ENCODE measurements around the gene NABP1.

DNA sequence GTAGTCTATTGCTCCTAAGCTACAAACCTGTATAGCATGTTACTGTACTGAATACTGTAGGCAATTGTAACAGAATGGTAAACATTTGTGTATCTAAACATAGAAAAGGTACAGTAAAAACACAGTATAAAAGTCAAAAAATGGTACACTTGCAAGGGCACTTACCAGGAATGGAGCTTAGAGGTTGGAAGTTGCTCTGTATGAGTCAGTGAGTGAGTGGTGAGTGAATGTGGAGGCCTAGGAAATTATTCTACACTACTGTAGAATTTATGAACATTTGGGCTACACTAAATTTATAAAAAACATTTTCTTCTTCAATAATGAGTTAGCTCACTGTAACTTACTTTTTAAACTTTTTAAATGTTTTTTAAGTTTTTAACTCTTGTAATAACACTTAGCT, 19.0 kb downstream of the NABP1 start:
- TF ChIP-seq, protein P1, sequence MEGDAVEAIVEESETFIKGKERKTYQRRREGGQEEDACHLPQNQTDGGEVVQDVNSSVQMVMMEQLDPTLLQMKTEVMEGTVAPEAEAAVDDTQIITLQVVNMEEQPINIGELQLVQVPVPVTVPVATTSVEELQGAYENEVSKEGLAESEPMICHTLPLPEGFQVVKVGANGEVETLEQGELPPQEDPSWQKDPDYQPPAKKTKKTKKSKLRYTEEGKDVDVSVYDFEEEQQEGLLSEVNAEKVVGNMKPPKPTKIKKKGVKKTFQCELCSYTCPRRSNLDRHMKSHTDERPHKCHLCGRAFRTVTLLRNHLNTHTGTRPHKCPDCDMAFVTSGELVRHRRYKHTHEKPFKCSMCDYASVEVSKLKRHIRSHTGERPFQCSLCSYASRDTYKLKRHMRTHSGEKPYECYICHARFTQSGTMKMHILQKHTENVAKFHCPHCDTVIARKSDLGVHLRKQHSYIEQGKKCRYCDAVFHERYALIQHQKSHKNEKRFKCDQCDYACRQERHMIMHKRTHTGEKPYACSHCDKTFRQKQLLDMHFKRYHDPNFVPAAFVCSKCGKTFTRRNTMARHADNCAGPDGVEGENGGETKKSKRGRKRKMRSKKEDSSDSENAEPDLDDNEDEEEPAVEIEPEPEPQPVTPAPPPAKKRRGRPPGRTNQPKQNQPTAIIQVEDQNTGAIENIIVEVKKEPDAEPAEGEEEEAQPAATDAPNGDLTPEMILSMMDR (IDR thresholded peaks at IDR 0.05) = no peak
- TF ChIP-seq POLR2A (IDR thresholded peaks at IDR 0.05) = no peak
